Fibroblast of skin of scalp (primary cell): Measurements from ENCODE around the gene GRM5.
"Not testable (repeated sequence)": the region's sequence is repeated elsewhere in the genome, so short reads cannot be mapped to it uniquely, and the experiment has no call there.

Experiments used
- DNase-seq: peaks from one replicate; pipeline ENCODE4 v3.0.0-alpha.2; 2013

GRM5 gene

GRCh38 chr11:88972210-88972609 is 93.6 kb downstream of the GRM5 start:
- DNase-seq, result no peak

- DNase-seq, result not testable (repeated sequence)
Measured at GRCh38 chr11:88961621-88962020, 104.2 kb downstream of the GRM5 start.

- not testable (repeated sequence) for DNase-seq
Measured at GRCh38 chr11:88959857-88960256, 105.9 kb downstream of the GRM5 start.

GRCh38 chr11:88950975-88951374 is 114.8 kb downstream of the GRM5 start:
- no peak for DNase-seq

GRCh38 chr11:88948908-88949307 is 116.9 kb downstream of the GRM5 start:
- not testable (repeated sequence) for DNase-seq

GRCh38 chr11:88947843-88948572 is 117.8 kb downstream of the GRM5 start:
- DNase-seq, result not testable (repeated sequence)

- DNase-seq, result peak; percentile 24
Measured at GRCh38 chr11:88929665-88930064, 136.1 kb downstream of the GRM5 start.

- DNase-seq, result not testable (repeated sequence)
Measured at GRCh38 chr11:88917065-88917464, 148.7 kb downstream of the GRM5 start.

- DNase-seq, result no peak
Measured at GRCh38 chr11:88909500-88909899, 156.3 kb downstream of the GRM5 start.

GRCh38 chr11:88901436-88901835 is 164.3 kb downstream of the GRM5 start:
- not testable (repeated sequence) for DNase-seq

GRCh38 chr11:88888855-88889254 is 176.9 kb downstream of the GRM5 start:
- DNase-seq, result not testable (repeated sequence)

GRCh38 chr11:88886796-88887195 is 179.0 kb downstream of the GRM5 start:
- DNase-seq, result peak; percentile 36

GRCh38 chr11:88882800-88883199 is 183.0 kb downstream of the GRM5 start:
- not testable (repeated sequence) for DNase-seq

GRCh38 chr11:88861618-88862017 is 204.2 kb downstream of the GRM5 start:
- no peak for DNase-seq

- not testable (repeated sequence) for DNase-seq
Measured at GRCh38 chr11:88860431-88860830, 205.4 kb downstream of the GRM5 start.

- not testable (repeated sequence) for DNase-seq
Measured at GRCh38 chr11:88853963-88854362, 211.8 kb downstream of the GRM5 start.

- DNase-seq, result not testable (repeated sequence)
Measured at GRCh38 chr11:88851547-88851946, 214.2 kb downstream of the GRM5 start.

GRCh38 chr11:88849773-88850172 is 216.0 kb downstream of the GRM5 start:
- DNase-seq, result not testable (repeated sequence)

GRCh38 chr11:88849368-88849767 is 216.4 kb downstream of the GRM5 start:
- DNase-seq, result peak; percentile 55

GRCh38 chr11:88846266-88846665 is 219.5 kb downstream of the GRM5 start:
- not testable (repeated sequence) for DNase-seq

- DNase-seq, result not testable (repeated sequence)
Measured at GRCh38 chr11:88844941-88845340, 220.8 kb downstream of the GRM5 start.

- not testable (repeated sequence) for DNase-seq
Measured at GRCh38 chr11:88843766-88844426, 221.9 kb downstream of the GRM5 start.

GRCh38 chr11:88838139-88838538 is 227.6 kb downstream of the GRM5 start:
- peak; percentile 73 for DNase-seq

- DNase-seq, result not testable (repeated sequence)
Measured at GRCh38 chr11:88835709-88836108, 230.1 kb downstream of the GRM5 start.
